GM15510 (cell line): ENCODE results near the gene MRGPRG.

ENCODE experiments used
- POLR2A ChIP-seq: IDR thresholded peaks from 3 replicates; pipeline ENCODE4 v1.6.1; 2011; ENCODE audit warnings: borderline replicate concordance; ENCODE audit not compliant: insufficient read length; ENCODE audit errors: extremely low read depth

MRGPRG gene

GRCh38 chr11:3226846-3227567 is 8.4 kb upstream of the MRGPRG start:
- TF ChIP-seq POLR2A, result no peak

- TF ChIP-seq POLR2A, result no peak
Measured at GRCh38 chr11:3225826-3226750, 7.5 kb upstream of the MRGPRG start.

- TF ChIP-seq POLR2A, result no peak
Measured at GRCh38 chr11:3225159-3225758, 6.6 kb upstream of the MRGPRG start.

DNA sequence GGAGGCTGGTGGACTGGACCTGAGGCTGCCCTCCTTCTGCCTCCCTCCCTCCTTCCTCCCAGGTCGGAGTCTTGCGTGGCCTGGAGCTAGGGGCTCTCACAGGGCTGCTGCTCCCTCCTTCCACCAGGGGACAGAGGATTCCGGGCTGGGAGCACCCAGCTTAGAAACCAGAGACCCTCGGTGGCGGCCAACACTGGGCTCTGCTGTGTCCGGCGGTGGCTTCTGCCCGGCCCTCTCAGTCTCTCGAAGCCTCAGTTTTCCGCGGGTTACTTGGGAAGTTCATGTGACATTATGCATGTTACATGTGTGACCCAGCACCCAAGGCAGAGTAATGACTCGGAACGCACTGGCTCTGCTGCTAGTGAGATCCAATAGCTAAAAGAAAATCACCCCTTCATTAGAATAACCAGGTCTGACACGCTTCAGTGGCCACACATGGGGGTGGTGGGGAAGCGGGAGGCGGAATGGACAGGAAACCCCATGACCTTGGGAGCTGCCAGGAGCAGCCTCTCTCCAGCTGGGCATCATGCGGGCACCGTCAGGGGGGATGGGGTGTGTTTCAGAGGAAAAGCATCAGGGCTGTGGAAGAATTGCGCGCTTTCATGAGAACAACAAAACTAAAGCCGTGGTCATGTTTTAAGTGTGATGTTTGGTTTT is 5.9 kb upstream of the MRGPRG start:
- no peak for TF ChIP-seq POLR2A

- no peak for TF ChIP-seq POLR2A
Measured at GRCh38 chr11:3223932-3224381, 5.3 kb upstream of the MRGPRG start.

DNA sequence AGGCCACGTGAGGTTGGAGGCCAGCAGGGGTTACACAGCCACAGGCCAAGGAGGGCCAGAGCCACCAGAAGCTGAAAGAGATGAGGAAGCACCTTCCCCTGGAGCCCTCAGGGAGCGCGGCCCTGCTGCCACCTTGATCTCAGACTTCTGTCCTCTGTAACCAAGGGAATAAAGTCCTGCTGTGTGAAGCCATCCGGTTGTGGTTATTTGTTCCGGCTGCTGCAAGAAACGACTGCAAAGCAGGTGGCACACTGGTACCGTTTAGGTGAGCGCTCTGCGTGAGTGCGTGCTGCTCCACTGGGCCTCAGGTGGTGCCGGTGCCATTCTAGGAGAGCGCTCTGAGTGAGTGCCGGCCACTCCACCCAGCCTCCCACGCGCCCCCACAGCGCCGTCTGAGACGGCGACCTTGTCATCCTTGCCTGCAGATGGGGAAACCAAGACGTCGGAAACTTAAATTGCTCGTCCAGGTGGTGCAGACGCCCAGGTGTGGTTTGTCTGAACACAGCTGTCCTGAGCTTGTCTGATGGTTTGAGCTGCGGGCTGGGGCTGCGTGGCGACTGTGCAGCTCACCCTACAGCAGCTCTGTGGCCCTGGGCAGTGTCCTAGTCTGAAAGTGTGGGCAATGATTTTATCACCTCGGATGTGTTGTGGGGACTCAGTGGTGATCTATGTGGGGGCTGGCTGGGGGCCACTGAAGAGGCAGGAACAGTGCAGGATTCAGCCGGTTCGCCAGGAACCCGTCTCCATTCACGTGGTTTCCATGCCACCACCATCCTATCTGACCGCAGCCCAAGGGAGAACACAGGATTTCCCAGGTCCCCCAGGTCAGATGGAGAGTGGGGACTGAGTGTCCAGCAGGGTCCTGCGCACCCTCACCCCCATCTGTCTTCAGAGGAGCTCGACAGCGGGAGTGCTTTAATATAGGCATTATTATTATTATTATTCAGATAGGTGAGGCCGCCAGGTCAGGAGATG is 4.6 kb upstream of the MRGPRG start:
- TF ChIP-seq POLR2A, result no peak

GRCh38 chr11:3222003-3222855 is 3.6 kb upstream of the MRGPRG start:
- no peak for TF ChIP-seq POLR2A

DNA sequence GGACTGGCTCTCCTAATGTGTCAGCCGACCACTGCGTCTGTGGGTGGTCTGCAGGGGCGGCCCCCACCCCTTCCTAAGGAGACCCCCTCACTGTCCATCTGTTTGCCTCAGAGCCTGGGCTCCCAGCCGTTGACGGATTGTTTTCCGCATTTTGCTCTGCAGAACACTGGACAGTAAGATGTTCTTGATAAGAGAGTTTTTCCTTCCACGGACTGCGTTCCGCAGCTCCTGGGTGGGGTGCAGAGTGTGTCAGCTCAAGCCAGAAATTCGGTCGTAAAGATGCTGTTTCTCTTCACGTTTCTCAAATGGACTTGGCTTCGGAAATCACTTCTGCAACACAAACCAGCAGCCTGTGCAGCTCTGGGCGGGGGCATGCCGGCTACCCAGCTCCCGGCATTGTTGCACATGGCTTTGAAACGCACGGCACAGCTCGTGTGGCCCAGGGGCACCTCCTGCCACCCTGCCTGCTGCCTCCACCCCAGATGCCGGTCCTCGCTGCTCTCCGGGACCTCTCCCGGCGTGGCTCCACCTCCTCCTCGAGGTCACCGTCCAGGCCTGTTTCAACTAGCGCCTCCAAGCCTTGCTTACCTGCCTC is 2.9 kb upstream of the MRGPRG start:
- no peak for TF ChIP-seq POLR2A

- TF ChIP-seq POLR2A, result no peak
Measured at GRCh38 chr11:3220521-3221407, 2.2 kb upstream of the MRGPRG start.

- no peak for TF ChIP-seq POLR2A
Measured at GRCh38 chr11:3220101-3220500, 1.5 kb upstream of the MRGPRG start.

GRCh38 chr11:3219281-3219892 is 774 bp upstream of the MRGPRG start:
- no peak for TF ChIP-seq POLR2A
